Parathyroid adenoma (tissue), 2 donors: Measurements from ENCODE around the gene POU2F1.
"Not testable (repeated sequence)": the region's sequence is repeated elsewhere in the genome, so short reads cannot be mapped to it uniquely, and the experiment has no call there.

Experiments used
- H2AFZ ChIP-seq: fragments of 300-600 bp; sonication (generic); one replicate; pipeline ENCODE4 v1.7.0; 2017; ENCODE audit warnings: antibody characterized with exemption, mild to moderate bottlenecking
- H3K27ac ChIP-seq: fragments of 300-600 bp; sonication (generic); one replicate; pipeline ENCODE4 v1.7.0; 2017
- H3K27me3 ChIP-seq: fragments of 300-600 bp; sonication (generic); one replicate; pipeline ENCODE4 v1.7.0; 2017; ENCODE audit warnings: low read length; ENCODE audit not compliant: control insufficient read depth, insufficient read depth
- H3K36me3 ChIP-seq: fragments of 300-600 bp; sonication (generic); one replicate; pipeline ENCODE4 v1.7.0; 2017; ENCODE audit warnings: low read length; ENCODE audit not compliant: control insufficient read depth, insufficient read depth
- H3K4me1 ChIP-seq: fragments of 300-600 bp; sonication (generic); one replicate; pipeline ENCODE4 v1.7.0; 2017; ENCODE audit warnings: control low read depth
- H3K4me2 ChIP-seq: fragments of 300-600 bp; sonication (generic); one replicate; pipeline ENCODE4 v1.7.0; 2017; ENCODE audit warnings: low read length
- H3K4me3 ChIP-seq: fragments of 300-600 bp; sonication (generic); one replicate; pipeline ENCODE4 v1.7.0; 2017; ENCODE audit warnings: low read depth, low read length
- H3K79me2 ChIP-seq: fragments of 300-600 bp; sonication (generic); one replicate; pipeline ENCODE4 v1.7.0; 2017; ENCODE audit warnings: control low read depth
- H3K9ac ChIP-seq: fragments of 300-600 bp; sonication (generic); one replicate; pipeline ENCODE4 v1.7.0; 2017; ENCODE audit warnings: mild to moderate bottlenecking
- H3K9me3 ChIP-seq: fragments of 300-600 bp; sonication (generic); one replicate; pipeline ENCODE4 v1.7.0; 2017; ENCODE audit warnings: low read length; ENCODE audit not compliant: control insufficient read depth
- CTCF ChIP-seq: fragments of 300-600 bp; sonication (generic); IDR thresholded peaks from one replicate; pipeline ENCODE4 v1.7.0; 2017; ENCODE audit warnings: antibody characterized with exemption, mild to moderate bottlenecking
- donor health status: primary hyperparathyroidism.

POU2F1 gene

GRCh38 chr1:167237000-167237399, 16.3 kb downstream of the POU2F1 start:
- no peak overlapping the region for H3K4me3 ChIP-seq
- no peak overlapping the region for H3K4me2 ChIP-seq
- no peak overlapping the region for H2AFZ ChIP-seq
- no peak for TF ChIP-seq CTCF
- no peaks in the 10 kb centered on the region for H3K27me3 ChIP-seq
- no peak overlapping the region for H3K9ac ChIP-seq
- no peaks in the 10 kb centered on the region for H3K36me3 ChIP-seq
- peaks cover 5% of the 10 kb centered on the region for H3K79me2 ChIP-seq
- peaks cover 6% of the 10 kb centered on the region for H3K4me1 ChIP-seq
- no peak overlapping the region for H3K27ac ChIP-seq
- H3K9me3 ChIP-seq, result no peaks in the 10 kb centered on the region

- Histone ChIP-seq H3K4me2 (no peak overlapping the region), H2AFZ (no peak overlapping the region), H3K36me3 (no peaks in the 10 kb centered on the region), H3K27me3 (no peaks in the 10 kb centered on the region), H3K4me1 (peaks cover 6% of the 10 kb centered on the region), H3K79me2 (peaks cover 5% of the 10 kb centered on the region), H3K9me3 (no peaks in the 10 kb centered on the region), H3K27ac (no peak overlapping the region), H3K9ac (no peak overlapping the region), H3K4me3 (no peak overlapping the region)
- TF ChIP-seq CTCF, result no peak
Measured at GRCh38 chr1:167238713-167239112, 18.0 kb downstream of the POU2F1 start.

- H3K4me3 ChIP-seq, result no peak overlapping the region
- H3K36me3 ChIP-seq, result no peaks in the 10 kb centered on the region
- H2AFZ ChIP-seq, result no peak overlapping the region
- no peak overlapping the region for H3K9ac ChIP-seq
- no peak for TF ChIP-seq CTCF
- peaks cover 11% of the 10 kb centered on the region for H3K79me2 ChIP-seq
- peaks cover 3% of the 10 kb centered on the region for H3K4me1 ChIP-seq
- H3K27me3 ChIP-seq, result no peaks in the 10 kb centered on the region
- no peaks in the 10 kb centered on the region for H3K9me3 ChIP-seq
- H3K4me2 ChIP-seq, result no peak overlapping the region
- no peak overlapping the region for H3K27ac ChIP-seq
Measured at GRCh38 chr1:167239257-167239656, 18.6 kb downstream of the POU2F1 start.

GRCh38 chr1:167244244-167244643, 23.6 kb downstream of the POU2F1 start:
- Histone ChIP-seq H3K36me3 (no peaks in the 10 kb centered on the region), H3K4me3 (no peak overlapping the region), H3K79me2 (peaks cover 6% of the 10 kb centered on the region), H3K4me2 (no peak overlapping the region), H3K27me3 (no peaks in the 10 kb centered on the region), H3K9ac (no peak overlapping the region), H2AFZ (no peak overlapping the region), H3K9me3 (no peaks in the 10 kb centered on the region), H3K4me1 (peaks cover 4% of the 10 kb centered on the region), H3K27ac (no peak overlapping the region)
- TF ChIP-seq CTCF, result no peak

- not testable (repeated sequence) for H3K27me3 ChIP-seq, H3K4me3 ChIP-seq, H3K36me3 ChIP-seq, H3K27ac ChIP-seq, H3K4me2 ChIP-seq, H3K9me3 ChIP-seq, H3K9ac ChIP-seq, H3K79me2 ChIP-seq, H2AFZ ChIP-seq, H3K4me1 ChIP-seq
Measured at GRCh38 chr1:167245168-167245567, 24.5 kb downstream of the POU2F1 start.
